Right cardiac atrium (tissue), 5 donors: ENCODE measurements around the gene CMIP. TPM values are rescaled to one million over a fixed set of nuclear protein-coding genes. Genes with fewer than 3 reads are reported as not detected.

Experiments used
- ATAC-seq, 2 donors: fragments of 200-7000 bp; cut with Tn5 transposase; one replicate each; pipeline versions ENCODE4 v1.8.0 to v1.9.1; 2020; ENCODE audit warnings: moderate library complexity in 2 of 2, mild to moderate bottlenecking in 1 of 2
- DNase-seq, 3 donors: peaks; one replicate each; pipeline ENCODE4 v3.0.0-alpha.2; 2020
- H3K27ac ChIP-seq: one replicate; pipeline ENCODE4 v1.5.1; 2013; ENCODE audit warnings: mild to moderate bottlenecking, low read length, control low read depth, moderate library complexity
- H3K27me3 ChIP-seq: one replicate; pipeline ENCODE4 v1.6.1; 2013; ENCODE audit not compliant: control insufficient read depth, insufficient read depth
- H3K4me1 ChIP-seq: one replicate; pipeline ENCODE4 v1.6.1; 2013; ENCODE audit warnings: low read length; ENCODE audit not compliant: control insufficient read depth, insufficient read depth
- H3K4me3 ChIP-seq: one replicate; pipeline ENCODE4 v1.5.1; 2013; ENCODE audit warnings: low read length, control low read depth
- H3K9me3 ChIP-seq: one replicate; pipeline ENCODE4 v1.6.1; 2013; ENCODE audit warnings: low read length; ENCODE audit not compliant: control insufficient read depth
- WGBS: extraction: QIAGEN DNeasy Blood & Tissue Kit; methylation state at CpG from one replicate; pipeline ENCODE4 v1.1.7; 2013; 5-methylcytosine and 5-hydroxymethylcytosine counted together
- intact Hi-C, 4 donors: fragments of 100-400 bp; cut with DNase I; formaldehyde crosslinking; loops; one replicate each; pipeline versions ENCODE4 v1.11.0 to v1.14.0; 2022 to 2023
- polyA plus RNA-seq: library from polyadenylated mRNA; stranded (reverse); fragments of 200-250 nt; gene quantifications from one replicate; pipeline ENCODE4 v1.2.3, GENCODE V29; 2013
- total RNA-seq, 4 donors: library from RNA; stranded (reverse); fragmentation: NEBNext Ultra II Directional; extraction: Animal tissue kit (Norgen Biotek cat#: 25700); gene quantifications; one replicate each; pipeline ENCODE4 v1.2.1, GENCODE V29; 2021
- donor health status: healthy with polysubstance abuse.
- donor health status: DM: no; HTN: yes; CAD: no.
- donor health status: DM: no; HTN: no; CAD: no.
- donor health status: DM: no; HTN: yes; CAD: no; lungs with severe emphysema.
- donor health status: DM: yes; HTN: yes; CAD: no.

Gene CMIP
- total and polyA plus RNA-seq, 5 donors = 9.0 to 29.0 (median 19.2) TPM

DNA sequence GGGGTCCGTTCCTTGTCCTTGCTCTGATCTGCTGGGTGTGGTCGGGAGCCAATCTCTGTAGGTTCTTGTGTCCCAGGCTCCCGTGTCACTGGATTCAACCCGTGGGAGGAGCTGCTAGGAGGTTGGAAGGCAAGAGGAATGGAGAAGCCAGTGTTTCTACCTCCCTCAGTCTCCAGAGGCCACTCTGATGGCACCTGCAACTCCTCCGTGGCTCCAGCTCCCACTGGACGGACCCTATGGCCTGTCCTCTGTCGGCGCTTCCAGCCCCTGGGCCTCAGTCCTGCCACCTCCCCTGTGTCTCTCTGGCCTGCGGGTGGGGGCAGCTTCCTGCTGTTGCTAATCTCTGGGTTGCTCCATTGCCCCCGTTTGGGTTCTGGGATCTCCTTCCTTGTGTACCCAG, 71.1 kb downstream of the CMIP start:
- Histone ChIP-seq H3K27me3 (no peaks in the 10 kb centered on the region), H3K9me3 (no peaks in the 10 kb centered on the region), H3K4me1 (peaks cover 14% of the 10 kb centered on the region), H3K27ac (no peak overlapping the region), H3K4me3 (no peak overlapping the region)
- no peak for DNase-seq
- ATAC-seq = no peak
- intact Hi-C loops = no loop called here
- 85% methylated on average over 10 of the region's 10 CpGs for WGBS

DNA sequence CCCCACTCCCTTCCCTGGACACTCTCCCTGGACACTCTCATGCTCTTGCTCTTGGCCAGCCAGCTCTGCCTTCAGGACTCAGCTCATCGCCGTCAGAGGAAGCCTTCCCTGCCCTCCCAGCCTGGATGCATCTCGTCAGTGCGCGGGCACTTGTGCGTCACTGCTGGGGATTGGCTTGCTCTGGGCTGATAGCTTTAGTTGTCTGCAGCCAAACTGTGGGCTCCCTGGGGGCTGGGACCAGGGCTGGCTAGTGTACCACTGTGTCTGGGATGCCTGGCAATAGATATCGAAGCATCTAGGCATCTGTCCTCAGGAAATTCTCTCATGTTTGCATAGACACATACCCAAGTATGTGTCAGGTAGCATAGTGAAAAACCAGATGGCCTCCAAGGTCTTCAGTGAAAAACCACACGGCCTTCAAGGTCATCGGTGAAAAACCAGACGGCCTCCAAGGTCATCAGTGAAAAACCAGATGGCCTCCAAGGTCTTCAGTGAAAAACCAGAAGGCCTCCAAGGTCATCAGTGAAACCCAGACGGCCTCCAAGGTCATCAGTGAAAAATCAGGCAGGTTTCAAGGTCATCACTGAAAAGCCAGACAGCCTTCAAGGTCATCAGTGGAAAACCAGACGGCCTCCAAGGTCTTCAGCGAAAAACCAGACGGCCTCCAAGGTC, 72.0 kb downstream of the CMIP start:
- WGBS = 73% methylated on average over 14 of the region's 14 CpGs
- peak; percentile 79 to 85 (median 79) for DNase-seq

DNA sequence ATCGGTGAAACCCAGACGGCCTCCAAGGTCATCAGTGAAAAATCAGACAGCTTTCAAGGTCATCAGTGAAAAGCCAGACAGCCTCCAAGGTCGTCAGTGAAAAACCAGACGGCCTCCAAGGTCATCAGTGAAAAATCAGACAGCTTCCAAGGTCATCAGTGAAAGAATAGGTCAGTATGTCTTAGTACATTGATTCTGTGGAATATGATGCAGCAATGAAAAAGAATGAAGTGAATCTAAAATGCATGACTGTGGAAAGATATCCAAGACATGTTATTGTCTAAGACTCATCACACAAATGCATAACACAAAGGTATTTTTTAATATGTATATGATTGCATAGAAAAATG, 72.5 kb downstream of the CMIP start:
- intact Hi-C loops = no loop called here
- no peak overlapping the region for H3K27ac ChIP-seq
- H3K4me3 ChIP-seq = no peak overlapping the region
- DNase-seq (no peak), ATAC-seq (no peak)
- 93% methylated on average over 4 of the region's 4 CpGs for WGBS
- H3K27me3 ChIP-seq = no peaks in the 10 kb centered on the region
- no peaks in the 10 kb centered on the region for H3K9me3 ChIP-seq
- H3K4me1 ChIP-seq = peaks cover 14% of the 10 kb centered on the region

More for the DNA sequence above, 72.0 kb downstream of the CMIP start:
- Histone ChIP-seq H3K27ac (no peak overlapping the region), H3K4me3 (no peak overlapping the region), H3K27me3 (no peaks in the 10 kb centered on the region), H3K4me1 (peaks cover 14% of the 10 kb centered on the region), H3K9me3 (no peaks in the 10 kb centered on the region)
- ATAC-seq = peak; percentile 20 to 26
- intact Hi-C loops = no loop called here

DNA sequence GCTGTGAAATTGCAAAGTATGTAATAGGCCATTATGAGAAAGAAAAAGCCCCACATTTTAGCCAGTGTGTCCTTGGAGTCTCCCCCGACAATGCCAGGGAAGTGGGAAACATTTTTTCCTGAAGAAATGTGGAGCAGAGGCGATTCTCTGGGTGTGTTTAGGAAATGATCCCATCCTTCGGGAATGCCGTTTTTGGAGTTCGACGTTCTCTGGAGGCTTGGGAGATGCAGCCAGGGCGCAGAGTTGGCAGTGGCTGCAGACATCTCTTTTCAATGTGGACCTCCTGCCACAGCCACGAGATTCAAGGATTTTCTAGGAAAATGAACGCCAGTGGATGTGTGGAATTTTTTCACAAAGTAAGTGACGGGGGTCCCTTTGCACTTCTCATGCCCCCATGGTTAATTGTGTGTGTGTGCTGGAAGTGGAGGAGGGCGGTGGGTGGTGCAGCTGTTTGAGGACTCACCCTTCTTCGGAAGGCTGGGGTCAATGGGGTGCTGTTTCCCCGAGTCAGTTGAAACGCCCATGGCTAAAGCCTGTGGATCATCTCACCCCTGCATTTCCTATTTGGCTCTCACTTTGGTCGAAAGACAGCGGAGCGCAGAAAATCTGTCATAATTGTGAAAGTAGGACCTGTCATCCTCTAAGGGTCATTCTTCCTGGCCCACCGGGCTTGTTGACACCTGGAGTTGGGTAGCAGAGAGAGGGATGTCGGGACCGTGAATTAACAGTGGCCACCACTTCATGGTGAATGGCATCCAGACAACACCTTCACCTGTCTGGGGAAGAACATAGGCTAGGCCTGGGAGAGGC, 73.2 kb downstream of the CMIP start:
- peak overlapping the region; percentile 19 for H3K27ac ChIP-seq
- H3K4me3 ChIP-seq = no peak overlapping the region
- DNase-seq (no peak), ATAC-seq (peak in 1 of 2 donors; percentile 44)
- no peaks in the 10 kb centered on the region for H3K9me3 ChIP-seq
- 55% methylated on average over 20 of the region's 20 CpGs for WGBS
- peaks cover 14% of the 10 kb centered on the region for H3K4me1 ChIP-seq
- intact Hi-C loops = no loop called here
- no peaks in the 10 kb centered on the region for H3K27me3 ChIP-seq

DNA sequence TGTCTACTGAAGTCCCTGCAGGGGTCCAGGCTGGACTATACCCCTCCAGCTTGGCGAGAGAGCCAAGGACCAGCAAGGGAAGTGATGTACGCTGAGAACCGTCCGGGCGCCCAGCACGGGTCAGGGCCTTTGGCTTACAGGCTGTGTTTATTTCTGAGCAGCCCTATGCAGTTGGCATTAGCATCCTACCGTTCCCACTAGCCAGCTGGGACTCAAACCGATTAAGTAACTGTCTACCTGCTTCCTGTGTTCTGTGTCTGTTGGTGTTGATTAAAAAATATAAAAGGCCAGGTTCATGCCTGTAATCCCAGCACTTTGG, 73.8 kb downstream of the CMIP start:
- DNase-seq (no peak), ATAC-seq (peak; percentile 22 to 30)
- no peaks in the 10 kb centered on the region for H3K9me3 ChIP-seq
- no peak overlapping the region for H3K4me3 ChIP-seq
- 66% methylated on average over 8 of the region's 8 CpGs for WGBS
- peak overlapping the region; percentile 19 for H3K27ac ChIP-seq
- peaks cover 11% of the 10 kb centered on the region for H3K4me1 ChIP-seq
- no peaks in the 10 kb centered on the region for H3K27me3 ChIP-seq
- intact Hi-C loops = no loop called here

DNA sequence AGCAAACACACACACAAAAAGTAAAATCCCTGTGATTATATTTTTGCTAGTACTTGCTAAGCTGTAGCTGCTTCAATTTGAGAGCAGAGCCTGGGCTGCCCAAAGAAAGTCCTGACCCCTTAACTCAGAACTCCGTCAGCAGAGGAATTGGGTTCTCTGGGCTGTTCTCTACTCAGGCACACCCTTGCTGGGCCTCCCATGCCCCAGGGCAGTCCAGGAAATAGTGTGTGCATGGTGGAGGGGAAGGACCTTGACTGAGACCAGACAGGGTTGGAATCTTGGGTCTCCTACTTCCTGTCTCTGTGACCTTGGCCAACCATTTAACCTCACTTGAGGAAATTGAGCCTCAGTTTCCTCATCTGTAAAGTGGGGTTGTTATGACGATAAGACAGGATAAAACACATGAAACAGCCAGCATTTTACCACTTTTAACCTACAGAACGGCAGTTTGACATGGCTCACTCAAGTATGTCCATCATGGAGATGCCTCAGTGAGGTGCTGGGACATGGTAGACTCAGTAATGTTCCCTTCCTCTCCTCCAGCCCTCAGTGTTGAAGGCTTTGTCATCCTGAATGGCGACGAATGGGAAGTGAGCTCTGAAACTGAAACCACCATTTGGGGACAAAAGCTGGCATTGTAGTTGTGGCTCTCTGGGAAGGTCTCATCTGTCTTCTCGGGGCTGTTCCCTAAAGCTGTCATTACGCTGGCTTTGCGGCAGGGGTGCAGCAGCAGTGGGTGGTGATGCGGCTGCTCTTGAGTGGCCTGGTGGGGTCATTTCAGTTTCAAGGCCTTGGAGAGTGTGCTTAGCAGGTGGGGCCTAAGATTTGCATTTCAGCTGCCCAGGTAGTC, 74.9 kb downstream of the CMIP start:
- Histone ChIP-seq H3K27me3 (no peaks in the 10 kb centered on the region), H3K4me1 (peaks cover 7% of the 10 kb centered on the region), H3K9me3 (no peaks in the 10 kb centered on the region), H3K27ac (no peak overlapping the region), H3K4me3 (no peak overlapping the region)
- WGBS = 84% methylated on average over 9 of the region's 9 CpGs
- no peak for ATAC-seq
- intact Hi-C loops = no loop called here
- DNase-seq = no peak

DNA sequence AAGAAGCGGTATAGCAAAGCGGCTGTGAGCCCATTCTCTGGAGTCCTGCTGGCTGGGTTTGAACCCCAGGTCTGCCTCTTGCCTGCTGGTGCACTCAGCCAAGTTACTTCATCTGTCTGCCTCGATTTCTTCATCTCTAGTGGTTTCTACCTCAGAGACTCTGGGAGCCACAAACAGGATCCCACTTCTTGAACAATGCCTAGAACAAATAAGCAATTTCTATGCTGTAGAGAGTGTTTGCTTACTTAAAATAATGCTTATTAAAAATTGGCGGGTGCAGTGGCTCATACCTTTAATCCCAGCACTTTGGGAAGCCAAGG, 75.5 kb downstream of the CMIP start:
- H3K27me3 ChIP-seq = no peaks in the 10 kb centered on the region
- no peaks in the 10 kb centered on the region for H3K9me3 ChIP-seq
- H3K4me1 ChIP-seq = peaks cover 7% of the 10 kb centered on the region
- no peak for DNase-seq
- H3K4me3 ChIP-seq = no peak overlapping the region
- 94% methylated on average over 4 of the region's 4 CpGs for WGBS
- no peak for ATAC-seq
- intact Hi-C loops = no loop called here
- H3K27ac ChIP-seq = no peak overlapping the region

DNA sequence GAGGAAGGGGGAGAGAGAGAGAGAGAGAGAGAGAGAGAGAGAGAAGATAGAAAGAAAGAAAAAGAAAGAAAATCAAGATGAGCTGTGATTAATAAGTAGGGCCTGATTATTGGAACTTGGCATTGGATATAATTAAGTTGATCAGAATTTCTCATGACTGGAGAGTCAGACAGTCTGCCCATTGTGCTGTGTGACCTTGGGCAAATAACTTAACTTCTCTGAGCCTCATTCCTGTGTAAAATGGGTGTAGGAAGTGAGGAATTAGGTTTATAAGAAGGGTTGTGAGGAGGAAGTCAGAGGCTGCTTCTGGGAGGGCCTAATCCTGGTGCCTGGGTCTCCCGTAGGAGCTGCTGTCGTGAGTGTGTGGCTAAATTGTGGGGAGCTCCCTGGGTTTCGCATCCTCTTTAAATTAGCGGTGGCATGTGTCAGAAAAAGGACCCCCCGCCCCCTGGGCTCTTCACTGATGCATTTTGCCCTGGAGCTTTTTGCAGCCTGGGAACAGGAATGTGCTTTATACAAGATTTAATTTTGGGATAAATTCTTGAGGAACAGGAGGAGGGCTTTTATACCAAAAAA, 76.0 kb downstream of the CMIP start:
- DNase-seq (no peak), ATAC-seq (no peak)
- WGBS = 78% methylated on average over 5 of the region's 5 CpGs
- peaks cover 7% of the 10 kb centered on the region for H3K4me1 ChIP-seq
- H3K27ac ChIP-seq = no peak overlapping the region
- no peaks in the 10 kb centered on the region for H3K27me3 ChIP-seq
- H3K9me3 ChIP-seq = no peaks in the 10 kb centered on the region
- no peak overlapping the region for H3K4me3 ChIP-seq
- intact Hi-C loops = no loop called here

DNA sequence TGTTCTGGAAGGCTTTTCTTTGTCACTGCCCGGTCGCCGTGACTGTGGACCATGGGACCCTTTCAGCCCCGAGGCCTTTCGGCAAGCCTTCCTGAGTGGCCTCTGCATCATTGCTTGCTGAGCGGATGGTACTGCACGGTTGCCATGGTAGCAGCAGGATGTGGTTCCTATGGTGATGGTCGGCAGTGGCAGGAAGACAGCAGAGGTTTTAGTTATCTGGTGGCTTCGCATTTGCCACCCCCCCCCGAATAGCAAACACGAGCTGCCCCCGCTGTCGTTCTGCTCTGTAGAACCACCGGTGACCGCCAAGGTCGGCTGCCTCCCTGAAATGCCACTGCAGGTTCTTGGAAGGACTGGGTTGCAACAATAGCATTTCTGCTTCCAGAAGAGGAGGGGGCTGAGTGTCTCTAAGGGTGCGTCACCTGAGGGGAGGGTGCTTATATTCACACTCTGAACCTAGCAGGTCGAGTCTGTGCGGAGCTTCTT, 76.6 kb downstream of the CMIP start:
- no peak overlapping the region for H3K4me3 ChIP-seq
- H3K4me1 ChIP-seq = peaks cover 7% of the 10 kb centered on the region
- no peak for ATAC-seq
- H3K9me3 ChIP-seq = no peaks in the 10 kb centered on the region
- no peak overlapping the region for H3K27ac ChIP-seq
- intact Hi-C loops = no loop called here
- no peak for DNase-seq
- 77% methylated on average over 19 of the region's 19 CpGs for WGBS
- H3K27me3 ChIP-seq = no peaks in the 10 kb centered on the region

DNA sequence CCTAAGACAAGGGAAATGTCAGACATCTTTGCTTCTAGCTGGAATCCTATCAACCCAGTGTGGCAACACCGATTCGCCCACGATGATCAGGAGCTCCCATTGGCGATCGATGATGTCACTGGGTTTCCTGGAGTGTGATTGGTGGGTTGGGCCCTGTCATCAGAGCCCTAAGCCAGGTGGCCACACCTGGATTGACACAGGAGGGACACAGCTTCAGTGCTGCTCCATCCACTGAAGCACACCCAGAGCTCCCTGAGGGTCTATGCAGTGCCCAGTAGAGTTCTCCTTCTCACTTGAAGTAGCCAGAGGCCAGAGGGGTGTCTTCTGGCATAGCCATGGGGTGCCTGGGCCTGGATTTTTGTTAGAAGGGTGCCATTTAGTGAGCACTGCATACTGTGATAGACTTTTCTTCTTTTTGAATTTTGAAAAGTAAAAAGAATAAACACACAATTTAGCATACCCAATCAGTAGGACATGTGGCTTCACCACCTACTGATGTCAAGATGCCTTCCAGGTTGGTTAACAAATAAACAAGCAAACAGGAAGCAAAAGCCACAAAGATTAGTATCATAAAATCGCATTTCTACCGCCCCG, 77.6 kb downstream of the CMIP start:
- peaks cover 11% of the 10 kb centered on the region for H3K4me1 ChIP-seq
- 64% methylated on average over 8 of the region's 8 CpGs for WGBS

More for the DNA sequence above, 77.6 kb downstream of the CMIP start:
- intact Hi-C loops = no loop called here
- Histone ChIP-seq H3K27ac (no peak overlapping the region), H3K27me3 (no peaks in the 10 kb centered on the region), H3K9me3 (no peaks in the 10 kb centered on the region), H3K4me3 (no peak overlapping the region)
- DNase-seq (no peak), ATAC-seq (no peak)
